ENCODE data around the gene C6orf15.

DNA sequence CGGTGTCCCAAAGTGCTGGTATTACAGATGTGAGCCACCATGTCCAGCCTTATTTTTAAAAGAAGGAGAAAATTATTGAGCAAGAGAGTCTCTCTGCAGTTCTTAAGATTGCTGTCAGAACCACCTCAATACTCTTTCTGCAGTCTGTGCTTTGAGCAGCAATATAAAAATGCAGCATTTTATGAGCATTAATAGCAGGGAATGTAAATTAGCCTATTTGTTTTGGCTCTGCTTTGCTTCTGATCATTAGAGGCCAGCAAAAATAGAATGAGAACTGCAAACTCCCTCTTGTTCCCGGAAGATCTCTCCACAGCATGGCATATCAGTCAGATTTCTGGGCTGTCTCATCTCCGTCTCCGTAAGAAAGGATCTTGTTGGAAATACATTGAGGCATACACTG, 35.8 kb downstream of the C6orf15 start:
- TF ChIP-seq, protein P1, sequence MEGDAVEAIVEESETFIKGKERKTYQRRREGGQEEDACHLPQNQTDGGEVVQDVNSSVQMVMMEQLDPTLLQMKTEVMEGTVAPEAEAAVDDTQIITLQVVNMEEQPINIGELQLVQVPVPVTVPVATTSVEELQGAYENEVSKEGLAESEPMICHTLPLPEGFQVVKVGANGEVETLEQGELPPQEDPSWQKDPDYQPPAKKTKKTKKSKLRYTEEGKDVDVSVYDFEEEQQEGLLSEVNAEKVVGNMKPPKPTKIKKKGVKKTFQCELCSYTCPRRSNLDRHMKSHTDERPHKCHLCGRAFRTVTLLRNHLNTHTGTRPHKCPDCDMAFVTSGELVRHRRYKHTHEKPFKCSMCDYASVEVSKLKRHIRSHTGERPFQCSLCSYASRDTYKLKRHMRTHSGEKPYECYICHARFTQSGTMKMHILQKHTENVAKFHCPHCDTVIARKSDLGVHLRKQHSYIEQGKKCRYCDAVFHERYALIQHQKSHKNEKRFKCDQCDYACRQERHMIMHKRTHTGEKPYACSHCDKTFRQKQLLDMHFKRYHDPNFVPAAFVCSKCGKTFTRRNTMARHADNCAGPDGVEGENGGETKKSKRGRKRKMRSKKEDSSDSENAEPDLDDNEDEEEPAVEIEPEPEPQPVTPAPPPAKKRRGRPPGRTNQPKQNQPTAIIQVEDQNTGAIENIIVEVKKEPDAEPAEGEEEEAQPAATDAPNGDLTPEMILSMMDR (IDR thresholded peaks at IDR 0.05; ENCODE audit: low read length): no peak
- TF ChIP-seq EZH2 (optimal IDR thresholded peaks at IDR 0.05; ENCODE audit: low read depth, low read length): no peak

All from MM.1S (cell line).